Neural progenitor cell (in vitro differentiated cells): ENCODE data around the gene BEGAIN. TPM values are rescaled to one million over a fixed set of nuclear protein-coding genes. Genes with fewer than 3 reads are reported as not detected.

ENCODE experiments used
- DNase-seq: peaks from one replicate; pipeline ENCODE4 v3.0.0-alpha.2; 2016; ENCODE audit warnings: low spot score
- H2AFZ ChIP-seq: fragments of 200-600 bp; sonication (generic); replicated peaks from 2 replicates; pipeline ENCODE4 v1.6.1; 2016; ENCODE audit warnings: antibody characterized with exemption
- H3F3A ChIP-seq: fragments of 200-600 bp; sonication (generic); 2 replicates; pipeline ENCODE4 v1.6.1; 2016; ENCODE audit warnings: antibody characterized with exemption, low read depth
- H3K27ac ChIP-seq: fragments of 200-600 bp; sonication (generic); 2 replicates; pipeline ENCODE4 v1.5.1; 2016; ENCODE audit warnings: mild to moderate bottlenecking
- H3K27me3 ChIP-seq: fragments of 200-600 bp; sonication (generic); 2 replicates; pipeline ENCODE4 v1.6.1; 2016; ENCODE audit warnings: mild to moderate bottlenecking, moderate library complexity
- H3K36me3 ChIP-seq: fragments of 200-600 bp; sonication (generic); 2 replicates; pipeline ENCODE4 v1.5.1; 2016
- H3K4me1 ChIP-seq: fragments of 200-600 bp; sonication (generic); 2 replicates; pipeline ENCODE4 v1.6.1; 2016; ENCODE audit warnings: mixed run types
- H3K4me2 ChIP-seq: fragments of 200-600 bp; sonication (generic); 2 replicates; pipeline ENCODE4 v1.6.1; 2016
- H3K4me3 ChIP-seq: fragments of 200-600 bp; sonication (generic); 2 replicates; pipeline ENCODE4 v1.5.1; 2016
- H3K79me2 ChIP-seq: fragments of 200-600 bp; sonication (generic); 2 replicates; pipeline ENCODE4 v1.6.1; 2016; ENCODE audit warnings: low read depth
- H3K9ac ChIP-seq: fragments of 200-600 bp; sonication (generic); 2 replicates; pipeline ENCODE4 v1.6.1; 2016
- H3K9me3 ChIP-seq: fragments of 200-600 bp; sonication (generic); 2 replicates; pipeline ENCODE4 v1.5.1; 2016; ENCODE audit warnings: low read depth
- H4K20me1 ChIP-seq: fragments of 200-600 bp; sonication (generic); 2 replicates; pipeline ENCODE4 v1.6.1; 2016; ENCODE audit warnings: low read depth
- H3K27ac Mint-ChIP-seq: 3 replicates; pipeline ENCODE4 v1.8.0; 2021; ENCODE audit warnings: mixed read lengths
- H3K27me3 Mint-ChIP-seq: 2 replicates; pipeline ENCODE4 v1.8.0; 2022; ENCODE audit warnings: low read depth, mild to moderate bottlenecking, inconsistent platforms, moderate library complexity, mixed read lengths; ENCODE audit not compliant: insufficient read depth
- H3K36me3 Mint-ChIP-seq: 3 replicates; pipeline ENCODE4 v1.8.0; 2021; ENCODE audit warnings: mixed read lengths
- H3K4me1 Mint-ChIP-seq: 3 replicates; pipeline ENCODE4 v1.8.0; 2021; ENCODE audit warnings: mixed read lengths
- H3K4me3 Mint-ChIP-seq: 3 replicates; pipeline ENCODE4 v1.8.0; 2021; ENCODE audit warnings: mild to moderate bottlenecking, moderate library complexity, mixed read lengths
- H3K9me3 Mint-ChIP-seq: 3 replicates; pipeline ENCODE4 v1.8.0; 2020; ENCODE audit warnings: mixed read lengths
- EZH2 ChIP-seq: fragments of 200-600 bp; sonication (generic); IDR thresholded peaks from 2 replicates; pipeline ENCODE4 v1.6.1; 2017; ENCODE audit warnings: antibody characterized with exemption, mild to moderate bottlenecking, moderate library complexity
- EZH2phosphoT487 ChIP-seq: fragments of 200-600 bp; sonication (generic); IDR thresholded peaks from 2 replicates; pipeline ENCODE4 v1.6.1; 2017; ENCODE audit warnings: antibody characterized with exemption
- total RNA-seq: library from RNA; depleted of rRNA; stranded (reverse); fragments of >200 nt; gene quantifications from 2 replicates; pipeline ENCODE4 v1.2.3, GENCODE V29; 2015; ENCODE audit warnings: low replicate concordance
- TF ChIP-seq, protein P1 (sequence below): fragments of 200-600 bp; sonication (generic); IDR thresholded peaks from 2 replicates; pipeline ENCODE4 v1.5.1; 2017; ENCODE audit warnings: antibody characterized with exemption, mild to moderate bottlenecking

Gene BEGAIN
- total RNA-seq, 1 donor from 2014 or later = 4.0 TPM

DNA sequence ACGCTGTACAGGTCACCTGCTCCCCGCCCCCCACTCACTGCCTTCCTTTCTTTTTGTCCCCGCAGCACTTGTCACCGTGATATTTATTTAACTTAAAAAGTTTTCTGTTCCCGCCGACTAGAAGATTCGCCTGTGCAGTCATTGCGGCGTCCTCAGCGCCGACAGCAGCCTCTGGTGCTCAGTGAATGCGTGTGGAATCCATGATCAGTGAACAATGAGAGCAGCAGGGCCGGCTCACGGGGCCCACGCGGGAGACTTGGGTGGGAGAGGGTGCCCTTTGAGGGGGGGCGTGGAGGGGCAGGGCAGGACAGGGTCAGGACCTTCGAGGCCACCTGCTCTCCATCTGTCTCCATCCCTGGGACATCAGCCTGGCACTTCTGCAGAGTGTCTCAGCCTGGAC is 24.5 kb downstream of the BEGAIN start:
- no peaks in the 10 kb centered on the region for H3K36me3 Mint-ChIP-seq
- H3K4me1 Mint-ChIP-seq = peaks cover 13% of the 10 kb centered on the region
- peaks cover 2% of the 10 kb centered on the region for H4K20me1 ChIP-seq
- no peak for DNase-seq
- H3F3A ChIP-seq = peaks cover 4% of the 10 kb centered on the region
- no peak overlapping the region for H3K9ac ChIP-seq
- H3K4me1 ChIP-seq = peaks cover 18% of the 10 kb centered on the region
- H2AFZ ChIP-seq = no peak overlapping the region
- H3K4me3 Mint-ChIP-seq = no peak overlapping the region
- H3K27me3 Mint-ChIP-seq = peaks cover 31% of the 10 kb centered on the region
- no peak overlapping the region for H3K4me2 ChIP-seq
- no peak overlapping the region for H3K4me3 ChIP-seq
- no peaks in the 10 kb centered on the region for H3K9me3 Mint-ChIP-seq
- H3K27ac ChIP-seq = no peak overlapping the region
- no peaks in the 10 kb centered on the region for H3K9me3 ChIP-seq
- no peak overlapping the region for H3K27ac Mint-ChIP-seq
- TF ChIP-seq EZH2 = no peak
- no peak for TF ChIP-seq EZH2phosphoT487
- TF ChIP-seq, protein P1, sequence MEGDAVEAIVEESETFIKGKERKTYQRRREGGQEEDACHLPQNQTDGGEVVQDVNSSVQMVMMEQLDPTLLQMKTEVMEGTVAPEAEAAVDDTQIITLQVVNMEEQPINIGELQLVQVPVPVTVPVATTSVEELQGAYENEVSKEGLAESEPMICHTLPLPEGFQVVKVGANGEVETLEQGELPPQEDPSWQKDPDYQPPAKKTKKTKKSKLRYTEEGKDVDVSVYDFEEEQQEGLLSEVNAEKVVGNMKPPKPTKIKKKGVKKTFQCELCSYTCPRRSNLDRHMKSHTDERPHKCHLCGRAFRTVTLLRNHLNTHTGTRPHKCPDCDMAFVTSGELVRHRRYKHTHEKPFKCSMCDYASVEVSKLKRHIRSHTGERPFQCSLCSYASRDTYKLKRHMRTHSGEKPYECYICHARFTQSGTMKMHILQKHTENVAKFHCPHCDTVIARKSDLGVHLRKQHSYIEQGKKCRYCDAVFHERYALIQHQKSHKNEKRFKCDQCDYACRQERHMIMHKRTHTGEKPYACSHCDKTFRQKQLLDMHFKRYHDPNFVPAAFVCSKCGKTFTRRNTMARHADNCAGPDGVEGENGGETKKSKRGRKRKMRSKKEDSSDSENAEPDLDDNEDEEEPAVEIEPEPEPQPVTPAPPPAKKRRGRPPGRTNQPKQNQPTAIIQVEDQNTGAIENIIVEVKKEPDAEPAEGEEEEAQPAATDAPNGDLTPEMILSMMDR = no peak
- no peaks in the 10 kb centered on the region for H3K79me2 ChIP-seq
- peaks cover 28% of the 10 kb centered on the region for H3K27me3 ChIP-seq
- no peaks in the 10 kb centered on the region for H3K36me3 ChIP-seq

DNA sequence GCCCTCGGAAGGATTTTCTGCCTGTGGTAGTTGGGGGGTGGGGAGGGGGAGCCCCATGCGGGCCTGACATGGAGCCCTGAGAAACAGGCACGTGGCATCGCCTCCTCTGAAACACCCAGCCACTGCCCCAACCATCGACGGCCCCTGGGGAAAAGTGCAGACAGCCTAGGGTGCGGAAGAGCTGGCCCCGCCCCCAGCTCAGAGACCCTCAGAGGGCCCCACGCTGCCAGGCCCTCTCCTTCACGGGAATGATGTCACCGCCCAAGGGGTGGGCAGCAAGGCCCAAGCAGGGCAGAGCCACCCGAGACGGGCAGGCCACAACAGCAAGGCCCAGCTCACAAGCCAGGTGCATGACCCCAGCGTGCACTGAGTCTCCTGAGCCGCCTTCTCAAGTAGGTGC is 26.2 kb downstream of the BEGAIN start:
- Mint-ChIP-seq H3K4me3 (no peak overlapping the region), H3K4me1 (peaks cover 13% of the 10 kb centered on the region), H3K9me3 (no peaks in the 10 kb centered on the region), H3K27me3 (peaks cover 22% of the 10 kb centered on the region), H3K27ac (no peak overlapping the region), H3K36me3 (no peaks in the 10 kb centered on the region)
- H3K36me3 ChIP-seq = no peaks in the 10 kb centered on the region
- no peaks in the 10 kb centered on the region for H3F3A ChIP-seq
- no peaks in the 10 kb centered on the region for H3K9me3 ChIP-seq
- no peak overlapping the region for H3K9ac ChIP-seq
- H2AFZ ChIP-seq = no peak overlapping the region
- no peak overlapping the region for H3K4me2 ChIP-seq
- TF ChIP-seq EZH2 = no peak
- no peak for TF ChIP-seq EZH2phosphoT487
- TF ChIP-seq, protein P1 = no peak
- H3K4me1 ChIP-seq = peaks cover 15% of the 10 kb centered on the region
- peaks cover 11% of the 10 kb centered on the region for H3K27me3 ChIP-seq
- H3K79me2 ChIP-seq = no peaks in the 10 kb centered on the region
- no peak overlapping the region for H3K4me3 ChIP-seq
- peaks cover 2% of the 10 kb centered on the region for H4K20me1 ChIP-seq
- no peak overlapping the region for H3K27ac ChIP-seq
- no peak for DNase-seq

DNA sequence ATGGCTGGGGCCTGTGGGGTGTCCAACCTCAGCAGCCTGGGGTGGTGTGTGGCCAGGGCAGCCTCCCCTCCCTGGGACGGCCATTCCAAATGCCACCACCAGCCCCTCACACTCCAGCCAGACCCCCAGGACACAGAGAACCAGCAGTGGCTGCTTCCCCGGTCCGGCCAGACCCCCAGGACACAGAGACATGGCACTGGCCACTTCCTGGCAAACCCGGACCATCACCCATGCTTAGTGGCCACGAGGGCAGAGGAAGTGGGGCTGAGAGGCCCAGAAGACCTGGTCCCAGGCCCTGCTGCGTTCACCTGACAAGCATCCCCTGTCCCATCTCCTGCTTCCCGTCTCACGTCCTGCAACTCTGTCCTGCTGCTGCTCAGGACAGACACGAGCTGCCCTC is 26.7 kb downstream of the BEGAIN start:
- Histone ChIP-seq H3K27me3 (peaks cover 6% of the 10 kb centered on the region), H3F3A (no peaks in the 10 kb centered on the region), H2AFZ (no peak overlapping the region), H3K9me3 (no peaks in the 10 kb centered on the region), H3K4me2 (no peak overlapping the region), H3K27ac (no peak overlapping the region), H3K4me1 (peaks cover 20% of the 10 kb centered on the region), H4K20me1 (peaks cover 2% of the 10 kb centered on the region), H3K9ac (no peak overlapping the region), H3K36me3 (no peaks in the 10 kb centered on the region), H3K4me3 (no peak overlapping the region), H3K79me2 (no peaks in the 10 kb centered on the region)
- H3K4me3 Mint-ChIP-seq = no peak overlapping the region
- no peak for DNase-seq
- TF ChIP-seq EZH2phosphoT487 = no peak
- TF ChIP-seq, protein P1 = no peak
- no peak for TF ChIP-seq EZH2
- no peaks in the 10 kb centered on the region for H3K36me3 Mint-ChIP-seq
- peaks cover 17% of the 10 kb centered on the region for H3K27me3 Mint-ChIP-seq
- H3K27ac Mint-ChIP-seq = no peak overlapping the region
- peaks cover 16% of the 10 kb centered on the region for H3K4me1 Mint-ChIP-seq
- no peaks in the 10 kb centered on the region for H3K9me3 Mint-ChIP-seq
